ENCODE results near the gene MTCL1. TPM values are rescaled to one million over a fixed set of nuclear protein-coding genes. Genes with fewer than 3 reads are reported as not detected.
A peak's percentile ranks its signal among the peaks of the same experiment; 100 is the strongest.

MTCL1 gene
- total and polyA plus RNA-seq, 9 of the 15 experiments (the other 6 are each of a cell fraction or from before 2014, with no cell fraction given): 0.21 to 7.4 (median 3.7) TPM

- Histone ChIP-seq H4K20me1 (replicated peaks; ENCODE audit: control insufficient read depth, insufficient read depth, low read length) (no peaks in the 10 kb centered on the region), H2AFZ (ENCODE audit: low read depth, low read length) (peak overlapping the region; percentile 10), H3K9me1 (ENCODE audit: control insufficient read depth, insufficient read depth, low read length) (no peaks in the 10 kb centered on the region), H3K27me3 (ENCODE audit: control insufficient read depth in 2 of 2, insufficient read depth in 2 of 2, low read length in 2 of 2) (peaks cover 2 to 5% of the 10 kb centered on the region in 2 experiments; a peak in 3 of 5 replicates), H3K9ac (ENCODE audit: insufficient read depth in 1 of 2, low read depth in 2 of 2, low read length in 2 of 2) (no peak overlapping the region), H3K9me3 (replicated peaks; ENCODE audit: control insufficient read depth, insufficient read depth, low read depth, low read length) (no peaks in the 10 kb centered on the region; the same call in 1 of the 2 replicates), H3K4me2 (ENCODE audit: insufficient read depth, low read length) (no peak overlapping the region), H3K27ac (ENCODE audit: extremely low read depth, low read depth, low read length) (no peak overlapping the region), H3K4me3 (no peak overlapping the region), H3K79me2 (ENCODE audit: control insufficient read depth, insufficient read depth, low read length) (no peaks in the 10 kb centered on the region), H3K36me3 (ENCODE audit: control insufficient read depth, insufficient read depth, low read length) (no peaks in the 10 kb centered on the region), H3K4me1 (replicated peaks in 1 of 2; ENCODE audit: control insufficient read depth in 2 of 2, insufficient read depth in 2 of 2, low read length in 2 of 2) (peaks cover 3 to 12% of the 10 kb centered on the region in 2 experiments; a peak in 4 of 5 replicates)
- no TSS peak for BruUV-seq (replicated peaks)
- WGBS (ENCODE audit: insufficient coverage, low coverage, missing lambda C conversion rate): 6% methylated on average over 3 of the region's 3 CpGs
- intact Hi-C loops (cut with micrococcal nuclease) (no loop called here), in situ Hi-C loops (cut with MboI) (no loop called here)
- FAIRE-seq (no peak), ATAC-seq (no peak), DNase-seq (ENCODE audit: extremely low read depth in 1 of 4, low spot score in 3 of 4) (no peak)
- ChIA-PET CTCF (ENCODE audit: low intra/inter-chr PET ratio) (no interaction called here), POLR2A (interaction anchor here (1.0 kb wide), 1 partner anchor 12 kb away, joined by 4 read pairs; no protein-coding TSS in a partner anchor)
- TF ChIP-seq HNRNPK (IDR thresholded peaks at IDR 0.05; ENCODE audit: low read depth, low read length, poor library complexity, severe bottlenecking): no peak
- TF ChIP-seq CHD2 (IDR thresholded peaks at IDR 0.05; ENCODE audit: low read depth, low read length): no peak
- TF ChIP-seq SIN3A (IDR thresholded peaks at IDR 0.05; ENCODE audit: borderline replicate concordance in 2 of 2, control insufficient read depth in 1 of 2, low read depth in 2 of 2, low read length in 2 of 2): no peak
- no peak for TF ChIP-seq ZNF347 (CRISPR knock-in tag; IDR thresholded peaks at IDR 0.05; ENCODE audit: low read depth)
- no peak for TF ChIP-seq TAF1 (IDR thresholded peaks at IDR 0.05; ENCODE audit: control insufficient read depth, extremely low read depth, insufficient read depth, low read length, severe bottlenecking)
- peak; percentile 25; the same call in 1 of the 2 replicates for TF ChIP-seq TCF3 (CRISPR knock-in tag; IDR thresholded peaks at IDR 0.05)
- no peak for TF ChIP-seq NR3C1 (CRISPR knock-in tag; IDR thresholded peaks at IDR 0.05)
- TF ChIP-seq BDP1 (IDR thresholded peaks at IDR 0.05; ENCODE audit: insufficient read depth, insufficient read length): no peak
- TF ChIP-seq MBD2 (IDR thresholded peaks at IDR 0.05; ENCODE audit: borderline replicate concordance, low read depth): no peak
- no peak for TF ChIP-seq HOMEZ (CRISPR knock-in tag; IDR thresholded peaks at IDR 0.05)
- no peak for TF ChIP-seq RNF219 (CRISPR knock-in tag; IDR thresholded peaks at IDR 0.05)
- no peak for TF ChIP-seq CCAR2 (IDR thresholded peaks at IDR 0.05; ENCODE audit: low read depth, low read length)
- no peak for TF ChIP-seq PHF20 (IDR thresholded peaks at IDR 0.05; ENCODE audit: partially characterized antibody)
- no peak for TF ChIP-seq CEBPG (CRISPR knock-in tag; IDR thresholded peaks at IDR 0.05)
- peak; percentile 56 to 67; a peak in 2 of 4 replicates for TF ChIP-seq CEBPG (tag; conservative IDR thresholded peaks at IDR 0.05 in 1 of 2, IDR thresholded peaks at IDR 0.05 in 1 of 2)
- TF ChIP-seq NCOR1 (IDR thresholded peaks at IDR 0.05): no peak
- TF ChIP-seq HSF4 (CRISPR knock-in tag; IDR thresholded peaks at IDR 0.05; ENCODE audit: borderline replicate concordance): no peak
- TF ChIP-seq CBFA2T3 (IDR thresholded peaks at IDR 0.05): 0 out of 2 replicates have a peak, but pooled peaks have one; percentile 7
- TF ChIP-seq NCOA1 (IDR thresholded peaks at IDR 0.05; ENCODE audit: low read depth): no peak
- TF ChIP-seq CEBPB (tag; IDR thresholded peaks at IDR 0.05): peak; percentile 86
- TF ChIP-seq MTA3 (IDR thresholded peaks at IDR 0.05; ENCODE audit: borderline replicate concordance): no peak
- no peak for TF ChIP-seq KAT2B (IDR thresholded peaks at IDR 0.05; ENCODE audit: low read depth, low read length)
These were observed 130.2 kb downstream of the MTCL1 start for GRCh38 chr18:8835521-8835953.

Data from K562 (cell line).